GM13976 (cell line): ENCODE data around the gene ADAM12.
"Not testable (repeated sequence)": the region's sequence is repeated elsewhere in the genome, so short reads cannot be mapped to it uniquely, and the experiment has no call there.

Source experiments
- DNase-seq: peaks from one replicate; pipeline ENCODE4 v3.0.0; 2012; ENCODE audit warnings: low spot score
- CTCF ChIP-seq: IDR thresholded peaks from 2 replicates; pipeline ENCODE4 v1.5.1; 2012; ENCODE audit warnings: borderline replicate concordance, mild to moderate bottlenecking; ENCODE audit not compliant: insufficient read depth; ENCODE audit errors: extremely low read depth, missing control alignments, control extremely low read depth
- in situ Hi-C: fragments of 300-500 bp; cut with MboI; formaldehyde crosslinking; loops from one replicate; pipeline ENCODE4 v1.12.0; 2022; ENCODE audit warnings: low sequenced_read_pairs, mixed read lengths, inconsistent platforms; ENCODE audit not compliant: unreplicated experiment

ADAM12 gene

GRCh38 chr10:126387041-126387921 is 996 bp downstream of the ADAM12 start:
- TF ChIP-seq CTCF, result no peak
- DNase-seq, result peak; percentile 27

GRCh38 chr10:126384269-126384873 is 3.9 kb downstream of the ADAM12 start:
- in situ Hi-C loops, result no loop called here
- TF ChIP-seq CTCF, result no peak
- no peak for DNase-seq

More at GRCh38 chr10:126387041-126387921, 996 bp downstream of the ADAM12 start:
- in situ Hi-C loops, result no loop called here

- no peak for TF ChIP-seq CTCF
- no peak for DNase-seq
- in situ Hi-C loops, result no loop called here
Measured at GRCh38 chr10:126380352-126381076, 7.8 kb downstream of the ADAM12 start.

GRCh38 chr10:126379166-126379565 is 9.1 kb downstream of the ADAM12 start:
- in situ Hi-C loops, DNase-seq: not testable (repeated sequence)

- in situ Hi-C loops, result no loop called here
- DNase-seq, result no peak
- TF ChIP-seq CTCF, result no peak
Measured at GRCh38 chr10:126376956-126377355, 11.3 kb downstream of the ADAM12 start.

- TF ChIP-seq CTCF, result no peak
- in situ Hi-C loops, result no loop called here
- DNase-seq, result no peak
Measured at GRCh38 chr10:126375926-126376554, 12.2 kb downstream of the ADAM12 start.
